Uterus (tissue), 2 donors: ENCODE data around the gene ABAT.

ENCODE experiments used
- CTCF ChIP-seq, 4 experiments: fragments of 200-600 bp in 2 of 4; fragments of 450-650 bp in 2 of 4; sonication (generic) in 2 of 4; IDR thresholded peaks; one replicate each; pipeline ENCODE4 v1.5.1; 2016 to 2019; ENCODE audit warnings: antibody characterized with exemption in 4 of 4, mild to moderate bottlenecking in 2 of 4, moderate library complexity in 1 of 4
- POLR2A ChIP-seq, 2 donors: fragments of 450-650 bp; IDR thresholded peaks; one replicate each; pipeline ENCODE4 v1.6.1; 2016; ENCODE audit warnings: antibody characterized with exemption in 2 of 2, mild to moderate bottlenecking in 1 of 2, moderate library complexity in 1 of 2

- no peak for TF ChIP-seq CTCF (IDR thresholded peaks at IDR 0.05)
- TF ChIP-seq POLR2A (IDR thresholded peaks at IDR 0.05) = no peak
These were observed 94.3 kb downstream of the ABAT start for GRCh38 chr16:8768692-8769091.
